DMS153 (cell line): ENCODE data around the gene ERN1.

Experiments used
- DNase-seq: peaks from one replicate; lab custom pipeline; 2025; lab: John Stamatoyannopoulos, UW

Gene ERN1

GRCh38 chr17:64110379-64111152 is 19.4 kb downstream of the ERN1 start:
- no peak for DNase-seq

GRCh38 chr17:64109400-64109799 is 20.5 kb downstream of the ERN1 start:
- DNase-seq = no peak

- DNase-seq = peak; percentile 80
These were observed 22.3 kb downstream of the ERN1 start for GRCh38 chr17:64107500-64108236.

- DNase-seq = no peak
These were observed 23.0 kb downstream of the ERN1 start for GRCh38 chr17:64106918-64107317.

GRCh38 chr17:64103391-64104364 is 26.3 kb downstream of the ERN1 start:
- peak; percentile 10 for DNase-seq

GRCh38 chr17:64102627-64103390 is 27.1 kb downstream of the ERN1 start:
- no peak for DNase-seq

GRCh38 chr17:64099543-64099942 is 30.4 kb downstream of the ERN1 start:
- no peak for DNase-seq

GRCh38 chr17:64097196-64097936 is 32.6 kb downstream of the ERN1 start:
- no peak for DNase-seq

- DNase-seq = peak; percentile 7
These were observed 33.9 kb downstream of the ERN1 start for GRCh38 chr17:64096037-64096436.

GRCh38 chr17:64095144-64095882 is 34.6 kb downstream of the ERN1 start:
- DNase-seq = peak; percentile 98

GRCh38 chr17:64094412-64094811 is 35.5 kb downstream of the ERN1 start:
- no peak for DNase-seq

GRCh38 chr17:64092952-64093451 is 36.9 kb downstream of the ERN1 start:
- no peak for DNase-seq

- DNase-seq = no peak
These were observed 37.8 kb downstream of the ERN1 start for GRCh38 chr17:64092113-64092512.

GRCh38 chr17:64091571-64091970 is 38.4 kb downstream of the ERN1 start:
- DNase-seq = no peak

GRCh38 chr17:64091116-64091515 is 38.8 kb downstream of the ERN1 start:
- DNase-seq = no peak

- DNase-seq = no peak
These were observed 39.8 kb downstream of the ERN1 start for GRCh38 chr17:64090144-64090543.

GRCh38 chr17:64087252-64088005 is 42.5 kb downstream of the ERN1 start:
- DNase-seq = no peak

GRCh38 chr17:64085650-64086005 is 44.3 kb downstream of the ERN1 start:
- no peak for DNase-seq
